Suprapubic skin (tissue), 4 donors: ENCODE data around the gene CACYBP. TPM values are rescaled to one million over a fixed set of nuclear protein-coding genes. Genes with fewer than 3 reads are reported as not detected.
A peak's percentile ranks its signal among the peaks of the same experiment; 100 is the strongest.

Experiments
- DNase-seq, 2 donors: peaks; one replicate each; pipeline ENCODE4 v3.0.0-alpha.2; 2019; ENCODE audit warnings: low spot score in 2 of 2
- H3K27ac ChIP-seq: fragments of 200-600 bp; sonication (generic); one replicate; pipeline ENCODE4 v1.5.1; 2019
- H3K27me3 ChIP-seq: fragments of 200-600 bp; sonication (generic); one replicate; pipeline ENCODE4 v1.5.1; 2019
- H3K36me3 ChIP-seq: fragments of 200-600 bp; sonication (generic); one replicate; pipeline ENCODE4 v1.5.1; 2019
- H3K4me1 ChIP-seq: fragments of 200-600 bp; sonication (generic); one replicate; pipeline ENCODE4 v1.5.1; 2019
- H3K4me3 ChIP-seq: fragments of 200-600 bp; sonication (generic); one replicate; pipeline ENCODE4 v1.5.1; 2019; ENCODE audit warnings: mild to moderate bottlenecking
- H3K9me3 ChIP-seq: fragments of 200-600 bp; sonication (generic); one replicate; pipeline ENCODE4 v1.5.1; 2019
- EP300 ChIP-seq: sonication (generic); formaldehyde crosslinking; IDR thresholded peaks from one replicate; pipeline ENCODE4 v1.6.1; 2017; ENCODE audit warnings: antibody characterized with exemption
- POLR2A ChIP-seq, 2 donors: fragments of 450-650 bp; IDR thresholded peaks; one replicate each; pipeline ENCODE4 v1.6.1; 2017; ENCODE audit warnings: antibody characterized with exemption in 2 of 2, mild to moderate bottlenecking in 2 of 2, moderate library complexity in 2 of 2
- POLR2AphosphoS5 ChIP-seq, 3 donors: sonication (generic); formaldehyde crosslinking; IDR thresholded peaks; one replicate each; pipeline ENCODE4 v1.6.1; 2017; ENCODE audit warnings: antibody characterized with exemption in 3 of 3
- WGBS: methylation state at CpG from one replicate; pipeline ENCODE4 v1.1.5; 2018; 5-methylcytosine and 5-hydroxymethylcytosine counted together
- total RNA-seq, 4 donors: library from RNA; depleted of rRNA; stranded (reverse); fragments of >200 nt; gene quantifications; one replicate each; pipeline ENCODE4 v1.1.0, GENCODE V29; 2016
- TF ChIP-seq, protein P1 (sequence below), 2 donors: fragments of 200-600 bp in 1 of 2; fragments of 450-650 bp in 1 of 2; sonication (generic) in 1 of 2; IDR thresholded peaks; one replicate each; pipeline ENCODE4 v1.5.1; 2016 to 2019; ENCODE audit warnings: antibody characterized with exemption in 2 of 2, mild to moderate bottlenecking in 1 of 2, moderate library complexity in 1 of 2

The CACYBP gene
- total RNA-seq, 4 donors from 2014 or later: 41.8 to 66.7 (median 64.5) TPM

DNA sequence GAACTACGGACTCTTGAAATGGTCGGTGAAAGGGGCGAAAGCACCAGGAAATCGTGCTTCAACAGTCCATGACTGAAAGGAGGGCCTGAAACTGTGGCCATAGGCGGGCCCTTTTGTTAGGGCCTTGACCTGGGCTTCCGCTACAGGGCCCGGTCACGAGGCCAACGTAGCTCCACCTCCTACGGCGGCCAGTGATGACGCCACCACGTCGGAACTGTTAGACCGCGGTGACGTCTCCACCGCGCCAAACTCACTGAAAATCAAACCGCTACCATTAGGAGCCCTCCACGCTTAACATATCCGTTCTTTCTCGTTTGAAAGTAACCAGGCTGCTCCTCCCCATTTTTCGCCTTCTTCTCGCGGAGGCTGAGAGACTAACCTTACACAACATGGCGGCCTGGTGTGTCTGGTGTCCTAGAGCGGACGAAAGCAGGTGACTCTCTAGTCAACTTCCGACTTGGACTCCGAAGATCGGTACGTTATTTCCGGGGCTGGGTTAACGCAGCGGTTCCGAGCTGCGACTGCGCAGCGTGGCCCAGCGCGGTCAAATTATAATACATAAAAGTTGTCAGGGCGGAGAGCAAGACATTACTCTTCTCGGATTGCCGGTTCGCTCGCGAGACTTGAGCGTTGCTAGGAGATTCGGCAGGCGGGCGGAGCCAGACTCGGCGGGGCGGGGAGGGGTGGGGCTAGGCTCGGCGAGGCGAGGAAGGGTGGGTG lies 371 bp upstream of the CACYBP start:
- peak overlapping the region; percentile 76 for H3K4me3 ChIP-seq
- TF ChIP-seq POLR2A (IDR thresholded peaks at IDR 0.05): peak; percentile 80 to 95
- TF ChIP-seq POLR2AphosphoS5 (IDR thresholded peaks at IDR 0.05): peak; percentile 93 to 99 (median 93)
- TF ChIP-seq, protein P1, sequence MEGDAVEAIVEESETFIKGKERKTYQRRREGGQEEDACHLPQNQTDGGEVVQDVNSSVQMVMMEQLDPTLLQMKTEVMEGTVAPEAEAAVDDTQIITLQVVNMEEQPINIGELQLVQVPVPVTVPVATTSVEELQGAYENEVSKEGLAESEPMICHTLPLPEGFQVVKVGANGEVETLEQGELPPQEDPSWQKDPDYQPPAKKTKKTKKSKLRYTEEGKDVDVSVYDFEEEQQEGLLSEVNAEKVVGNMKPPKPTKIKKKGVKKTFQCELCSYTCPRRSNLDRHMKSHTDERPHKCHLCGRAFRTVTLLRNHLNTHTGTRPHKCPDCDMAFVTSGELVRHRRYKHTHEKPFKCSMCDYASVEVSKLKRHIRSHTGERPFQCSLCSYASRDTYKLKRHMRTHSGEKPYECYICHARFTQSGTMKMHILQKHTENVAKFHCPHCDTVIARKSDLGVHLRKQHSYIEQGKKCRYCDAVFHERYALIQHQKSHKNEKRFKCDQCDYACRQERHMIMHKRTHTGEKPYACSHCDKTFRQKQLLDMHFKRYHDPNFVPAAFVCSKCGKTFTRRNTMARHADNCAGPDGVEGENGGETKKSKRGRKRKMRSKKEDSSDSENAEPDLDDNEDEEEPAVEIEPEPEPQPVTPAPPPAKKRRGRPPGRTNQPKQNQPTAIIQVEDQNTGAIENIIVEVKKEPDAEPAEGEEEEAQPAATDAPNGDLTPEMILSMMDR (IDR thresholded peaks at IDR 0.05): no peak
- no peak for TF ChIP-seq EP300
- under 1% methylated on average over 45 of the region's 58 CpGs for WGBS
- H3K36me3 ChIP-seq: no peaks in the 10 kb centered on the region
- DNase-seq: peak; percentile 98 to 99
- H3K27me3 ChIP-seq: no peaks in the 10 kb centered on the region
- H3K27ac ChIP-seq: peak overlapping the region; percentile 95
- H3K4me1 ChIP-seq: peaks cover 32% of the 10 kb centered on the region
- no peaks in the 10 kb centered on the region for H3K9me3 ChIP-seq

DNA sequence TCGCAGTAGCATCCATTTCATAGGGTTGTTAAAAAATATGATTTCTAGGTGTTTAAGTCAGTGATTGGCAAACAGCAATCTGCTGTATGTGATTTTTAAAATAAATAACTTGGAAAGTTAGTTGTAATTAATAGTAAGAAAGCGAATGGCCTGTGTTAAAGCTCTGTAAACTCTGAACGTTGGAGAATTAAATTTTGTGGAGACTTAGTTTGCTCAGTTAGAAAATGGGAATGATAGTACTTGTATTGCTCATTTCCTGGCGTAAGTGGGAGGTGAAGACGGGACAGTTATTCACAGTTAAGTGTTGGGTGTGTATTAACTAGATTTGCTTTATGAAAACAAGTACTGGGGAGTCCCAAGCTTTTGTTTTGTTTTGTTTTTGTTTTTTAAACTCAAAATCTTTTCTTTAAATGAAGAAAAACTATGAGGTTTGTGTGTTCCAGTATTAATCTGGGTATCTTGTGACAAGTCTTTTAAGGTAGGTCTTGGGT lies 995 bp downstream of the CACYBP start:
- no peaks in the 10 kb centered on the region for H3K9me3 ChIP-seq
- no peaks in the 10 kb centered on the region for H3K27me3 ChIP-seq
- WGBS: 2% methylated on average over 5 of the region's 5 CpGs
- H3K4me1 ChIP-seq: peaks cover 32% of the 10 kb centered on the region
- DNase-seq: no peak
- no peak for TF ChIP-seq EP300
- TF ChIP-seq, protein P1 (IDR thresholded peaks at IDR 0.05): no peak
- TF ChIP-seq POLR2A (IDR thresholded peaks at IDR 0.05): no peak
- no peak for TF ChIP-seq POLR2AphosphoS5 (IDR thresholded peaks at IDR 0.05)
- peaks cover 1% of the 10 kb centered on the region for H3K36me3 ChIP-seq
- H3K27ac ChIP-seq: no peak overlapping the region
- H3K4me3 ChIP-seq: peak overlapping the region; percentile 76

- H3K36me3 ChIP-seq: peaks cover 23% of the 10 kb centered on the region
- DNase-seq: no peak
- no peak for TF ChIP-seq POLR2A (IDR thresholded peaks at IDR 0.05)
- no peak overlapping the region for H3K27ac ChIP-seq
- 77% methylated on average over 17 of the region's 17 CpGs for WGBS
- no peaks in the 10 kb centered on the region for H3K27me3 ChIP-seq
- no peaks in the 10 kb centered on the region for H3K9me3 ChIP-seq
- H3K4me1 ChIP-seq: peaks cover 32% of the 10 kb centered on the region
- H3K4me3 ChIP-seq: peak overlapping the region; percentile 16
Observed at GRCh38 chr1:175002910-175003517, 3.3 kb downstream of the CACYBP start.

- no peaks in the 10 kb centered on the region for H3K27me3 ChIP-seq
- H3K36me3 ChIP-seq: peaks cover 27% of the 10 kb centered on the region
- TF ChIP-seq, protein P1 (IDR thresholded peaks at IDR 0.05): no peak
- TF ChIP-seq EP300: no peak
- TF ChIP-seq POLR2A (IDR thresholded peaks at IDR 0.05): no peak
- TF ChIP-seq POLR2AphosphoS5 (IDR thresholded peaks at IDR 0.05): no peak
- DNase-seq: no peak
- 60% methylated on average over 2 of the region's 2 CpGs for WGBS
- no peak overlapping the region for H3K27ac ChIP-seq
- H3K4me1 ChIP-seq: peaks cover 29% of the 10 kb centered on the region
- H3K9me3 ChIP-seq: no peaks in the 10 kb centered on the region
- no peak overlapping the region for H3K4me3 ChIP-seq
Observed at GRCh38 chr1:175003521-175003920, 3.8 kb downstream of the CACYBP start.

DNA sequence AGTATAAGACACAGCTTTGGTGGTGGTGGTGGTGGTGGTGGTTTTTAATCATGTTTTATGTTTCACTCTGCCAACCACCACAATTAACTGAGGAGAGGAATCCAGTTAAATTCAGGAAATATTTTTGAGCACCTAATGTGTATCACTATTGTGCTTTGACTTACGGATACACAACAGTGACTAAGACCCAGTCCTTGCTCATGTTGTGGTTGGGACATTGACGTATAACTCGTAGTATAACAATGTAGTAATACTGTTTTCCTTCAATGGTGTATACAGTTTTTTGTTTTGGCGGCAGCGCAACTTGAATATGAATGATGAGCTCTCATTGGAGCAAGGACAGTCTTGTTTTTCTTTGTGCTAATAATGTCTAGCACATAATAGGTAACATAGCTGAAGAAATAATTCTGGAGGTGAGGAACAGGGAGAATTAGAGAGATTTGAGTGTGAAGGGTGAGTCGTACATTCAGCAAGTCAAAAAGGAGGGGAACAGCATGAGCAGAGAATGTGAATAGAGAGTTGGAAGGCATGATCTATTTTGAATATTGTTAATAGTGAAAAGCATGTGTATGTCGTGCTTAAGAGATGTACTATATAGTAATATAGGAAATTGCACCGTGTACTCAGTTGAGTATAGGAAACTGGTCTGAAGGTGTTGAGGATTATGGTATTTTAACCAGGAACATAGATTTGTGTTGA lies 5.5 kb downstream of the CACYBP start:
- peaks cover 24% of the 10 kb centered on the region for H3K4me1 ChIP-seq
- H3K27me3 ChIP-seq: no peaks in the 10 kb centered on the region
- TF ChIP-seq EP300 (no peak), POLR2AphosphoS5 (IDR thresholded peaks at IDR 0.05) (no peak), POLR2A (IDR thresholded peaks at IDR 0.05) (no peak)
- TF ChIP-seq, protein P1 (IDR thresholded peaks at IDR 0.05): no peak
- no peak overlapping the region for H3K27ac ChIP-seq
- peaks cover 41% of the 10 kb centered on the region for H3K36me3 ChIP-seq
- no peaks in the 10 kb centered on the region for H3K9me3 ChIP-seq
- WGBS: 87% methylated on average over 8 of the region's 8 CpGs
- no peak overlapping the region for H3K4me3 ChIP-seq
- DNase-seq: no peak
